Epithelial cell of proximal tubule (primary cell): ENCODE measurements around the gene SCGB3A1. TPM values are rescaled to one million over a fixed set of nuclear protein-coding genes. Genes with fewer than 3 reads are reported as not detected.

ENCODE experiments used
- DNase-seq: peaks from one replicate; pipeline ENCODE4 v3.0.0-alpha.2; 2011; ENCODE audit warnings: low read depth
- H3K4me3 ChIP-seq: 2 replicates; pipeline ENCODE4 v1.5.1; 2011; ENCODE audit warnings: low read depth, mild to moderate bottlenecking, low read length
- total RNA-seq: library from RNA; depleted of rRNA; stranded (reverse); fragments of >200 nt; gene quantifications from 2 replicates; pipeline ENCODE4 v1.2.3, GENCODE V29; 2015
- TF ChIP-seq, protein P1 (sequence below): conservative IDR thresholded peaks from 2 replicates; pipeline ENCODE4 v1.5.1; 2012; ENCODE audit warnings: low read depth, mild to moderate bottlenecking, low read length

Gene SCGB3A1
- total RNA-seq, 1 donor from 2014 or later, result not detected

- no peak for DNase-seq
- H3K4me3 ChIP-seq, result no peak overlapping the region
- TF ChIP-seq, protein P1, sequence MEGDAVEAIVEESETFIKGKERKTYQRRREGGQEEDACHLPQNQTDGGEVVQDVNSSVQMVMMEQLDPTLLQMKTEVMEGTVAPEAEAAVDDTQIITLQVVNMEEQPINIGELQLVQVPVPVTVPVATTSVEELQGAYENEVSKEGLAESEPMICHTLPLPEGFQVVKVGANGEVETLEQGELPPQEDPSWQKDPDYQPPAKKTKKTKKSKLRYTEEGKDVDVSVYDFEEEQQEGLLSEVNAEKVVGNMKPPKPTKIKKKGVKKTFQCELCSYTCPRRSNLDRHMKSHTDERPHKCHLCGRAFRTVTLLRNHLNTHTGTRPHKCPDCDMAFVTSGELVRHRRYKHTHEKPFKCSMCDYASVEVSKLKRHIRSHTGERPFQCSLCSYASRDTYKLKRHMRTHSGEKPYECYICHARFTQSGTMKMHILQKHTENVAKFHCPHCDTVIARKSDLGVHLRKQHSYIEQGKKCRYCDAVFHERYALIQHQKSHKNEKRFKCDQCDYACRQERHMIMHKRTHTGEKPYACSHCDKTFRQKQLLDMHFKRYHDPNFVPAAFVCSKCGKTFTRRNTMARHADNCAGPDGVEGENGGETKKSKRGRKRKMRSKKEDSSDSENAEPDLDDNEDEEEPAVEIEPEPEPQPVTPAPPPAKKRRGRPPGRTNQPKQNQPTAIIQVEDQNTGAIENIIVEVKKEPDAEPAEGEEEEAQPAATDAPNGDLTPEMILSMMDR, result peak; percentile 39
Measured at GRCh38 chr5:180541710-180542109, 49.6 kb downstream of the SCGB3A1 start.

Other genes starting within 250 kb of the SCGB3A1 start
- 0.29 and 2.4 TPM in 2 replicates for gene GFPT2, start 238.2 kb downstream of the SCGB3A1 start, total RNA-seq
- gene CNOT6, start 97.1 kb downstream of the SCGB3A1 start, total RNA-seq, result 10.0 and 10.6 TPM in 2 replicates
- gene FLT4, start 58.1 kb upstream of the SCGB3A1 start, total RNA-seq, result 0.29 and 3.8 TPM in 2 replicates
- gene OR2Y1, start 148.6 kb upstream of the SCGB3A1 start, total RNA-seq, result not detected in 2 replicates
- gene MGAT1, start 211.3 kb upstream of the SCGB3A1 start, total RNA-seq, result 71.7 and 79.6 TPM in 2 replicates